GM18861 (cell line): ENCODE results near the gene RBP2.

ENCODE experiments used
- ATAC-seq: cut with Tn5 transposase; IDR thresholded peaks from one replicate; pipeline ENCODE4 v1.9.1; 2021; ENCODE audit not compliant: unreplicated experiment

RBP2 gene

GRCh38 chr3:139482206-139482605 is 5.9 kb upstream of the RBP2 start:
- ATAC-seq: no peak

DNA sequence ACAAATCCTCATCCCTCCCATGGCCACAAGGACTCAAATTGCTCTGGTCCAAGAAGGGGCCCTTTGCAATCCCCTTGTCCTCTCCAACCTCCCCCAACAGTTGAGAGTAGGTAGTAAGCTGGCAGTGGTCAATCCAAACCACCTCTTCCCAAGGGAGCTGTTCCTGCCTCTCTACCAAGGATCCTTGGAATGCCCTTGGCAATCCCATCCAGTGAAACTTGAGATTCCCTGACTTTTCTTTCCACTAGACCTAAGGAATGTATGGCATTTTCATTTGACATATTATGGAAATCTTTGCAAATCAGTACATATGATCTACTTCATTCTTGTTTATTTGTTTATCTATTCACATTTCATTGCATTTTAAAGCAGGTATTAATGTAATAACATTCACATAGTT is 4.8 kb upstream of the RBP2 start:
- no peak for ATAC-seq

DNA sequence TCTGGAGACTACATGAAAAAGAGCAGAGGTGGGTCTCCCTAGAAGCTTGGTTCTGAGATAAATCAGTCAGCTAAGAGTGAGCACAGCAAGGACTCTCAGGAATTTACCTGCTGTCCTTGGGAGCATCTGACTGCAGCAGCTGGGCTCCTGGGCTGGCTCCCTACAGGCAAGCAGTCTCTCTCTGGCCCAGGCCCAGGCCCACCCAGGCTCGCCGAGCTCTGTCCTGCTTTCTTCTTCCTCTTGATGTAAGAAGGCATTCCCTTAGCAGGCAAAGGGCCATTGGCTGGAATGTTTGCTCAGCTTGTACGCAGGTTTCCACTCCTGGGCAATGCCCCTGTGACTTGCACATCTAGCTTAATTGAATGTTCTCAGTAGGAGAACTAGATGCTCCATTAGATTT is 4.3 kb upstream of the RBP2 start:
- ATAC-seq: no peak

DNA sequence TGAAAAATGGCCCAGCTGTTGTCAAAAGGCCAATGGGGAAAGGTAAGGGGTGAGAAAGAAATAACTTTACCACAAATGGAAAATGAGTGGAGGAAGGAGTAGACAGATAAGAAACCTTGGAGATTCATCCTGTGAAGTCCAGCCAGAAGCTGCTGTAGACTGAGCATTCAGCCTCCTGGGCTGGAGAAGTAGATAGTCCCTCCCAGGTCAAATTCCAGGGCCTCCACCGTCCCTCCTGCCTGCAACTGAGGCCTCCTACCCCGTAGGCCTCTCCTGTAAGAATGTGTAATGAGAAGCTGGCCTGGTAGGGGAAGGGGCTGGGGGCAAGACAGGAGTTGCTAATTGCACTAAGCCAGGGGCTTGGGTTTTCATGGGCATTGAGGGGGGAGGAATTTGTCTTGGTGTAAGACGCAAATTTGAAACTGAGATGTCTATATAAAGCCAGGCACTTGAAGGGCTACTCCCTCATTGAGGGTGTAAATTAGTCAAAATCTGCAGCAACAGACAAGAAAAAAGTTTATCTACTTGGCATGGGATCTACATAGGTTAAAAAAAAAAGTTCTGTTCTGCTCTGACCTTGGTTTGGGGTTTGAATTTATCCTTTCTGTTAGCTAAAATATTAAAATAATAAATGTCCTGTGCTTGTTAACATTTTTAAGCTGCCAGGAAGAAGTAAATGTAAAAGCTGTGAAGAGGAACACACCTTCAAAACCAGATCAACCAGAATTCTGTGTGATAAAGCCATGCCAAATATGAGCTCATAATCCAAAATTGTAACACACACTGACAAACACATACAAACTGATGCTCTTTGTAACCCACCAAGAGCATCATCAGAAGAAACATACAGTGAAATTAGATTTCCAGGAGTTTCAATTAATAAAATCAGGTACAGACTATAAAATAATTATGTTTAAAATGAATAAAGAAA is 1.7 kb upstream of the RBP2 start:
- ATAC-seq: no peak

- ATAC-seq: no peak
These were observed 3.1 kb downstream of the RBP2 start for GRCh38 chr3:139473155-139473771.

GRCh38 chr3:139472380-139473010 is 3.8 kb downstream of the RBP2 start:
- no peak for ATAC-seq

DNA sequence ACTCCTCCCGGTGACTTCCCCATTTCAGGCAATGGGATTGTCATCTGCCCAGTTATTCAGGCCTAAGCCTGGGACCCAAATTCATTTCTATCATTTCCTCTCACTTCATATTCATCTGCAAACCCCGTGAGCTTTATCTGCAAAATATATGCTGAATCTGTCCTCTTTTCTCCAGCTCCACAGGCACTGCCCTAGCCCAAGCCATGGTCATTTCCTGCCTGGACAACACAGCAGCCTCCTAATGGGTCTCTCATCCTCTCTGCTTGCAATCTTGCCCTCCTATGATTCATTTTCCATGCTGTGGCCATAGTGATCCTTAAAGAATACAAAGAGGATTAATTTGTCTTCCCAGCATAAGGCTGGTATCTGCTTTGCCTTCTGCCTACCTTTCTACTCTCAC is 6.1 kb downstream of the RBP2 start:
- no peak for ATAC-seq

DNA sequence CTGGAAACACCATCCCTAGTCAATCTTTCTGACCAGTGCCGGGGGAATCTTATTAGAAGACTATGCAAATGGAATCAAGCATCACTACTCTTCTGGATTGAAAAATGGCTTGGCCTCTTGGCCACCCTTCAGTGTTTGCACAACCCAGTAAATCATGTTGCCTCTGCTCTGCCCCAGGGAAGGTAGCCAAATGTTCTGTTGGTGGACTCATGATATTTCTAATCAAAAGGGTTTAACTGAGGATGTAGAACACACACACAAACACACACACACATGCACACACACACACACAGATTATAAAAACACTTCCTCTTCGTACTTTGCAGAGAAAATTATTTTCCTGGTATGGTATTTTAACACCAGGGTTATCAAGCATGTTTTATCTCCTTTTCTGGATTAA is 7.9 kb downstream of the RBP2 start:
- no peak for ATAC-seq

GRCh38 chr3:139466360-139466759 is 10.0 kb downstream of the RBP2 start:
- no peak for ATAC-seq

DNA sequence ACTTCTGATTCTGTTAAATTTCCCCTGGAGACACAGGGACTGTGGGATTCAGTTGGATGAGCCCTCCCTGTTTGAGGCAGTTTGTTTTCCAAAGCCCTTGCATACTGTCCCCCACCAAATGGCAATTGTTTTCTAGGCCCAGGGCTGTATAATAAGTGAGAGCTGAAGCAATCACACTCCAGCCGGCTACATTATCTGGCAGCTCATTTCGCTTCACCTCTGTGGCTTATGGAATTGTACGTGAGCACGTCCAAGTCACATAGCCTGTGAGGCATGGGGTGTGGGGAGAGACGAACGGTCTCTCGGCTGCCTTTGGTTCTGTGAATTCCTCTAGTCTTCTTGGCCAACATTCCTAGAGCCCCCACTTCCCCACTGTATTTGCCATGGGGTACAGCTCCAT is 10.7 kb downstream of the RBP2 start:
- no peak for ATAC-seq

DNA sequence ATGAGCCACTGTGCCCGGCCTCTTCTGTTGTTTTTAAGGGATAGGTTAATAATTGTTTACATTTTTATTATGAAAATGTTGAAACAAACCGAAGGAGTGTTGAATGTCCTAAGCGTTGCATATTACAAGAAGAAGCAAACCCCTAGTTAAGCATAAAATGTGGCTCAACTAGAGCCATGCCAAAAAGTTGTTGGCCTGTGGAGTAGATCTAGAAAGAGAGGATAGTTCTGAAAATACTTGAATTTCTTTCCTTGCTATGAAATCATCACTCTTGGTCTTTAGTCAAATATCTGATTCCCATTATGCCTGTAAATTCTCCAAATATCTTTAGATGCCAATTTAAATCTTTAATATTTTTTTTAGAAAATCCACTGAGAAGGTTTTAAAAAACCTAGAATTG is 12.8 kb downstream of the RBP2 start:
- no peak for ATAC-seq

- ATAC-seq: no peak
These were observed 15.8 kb downstream of the RBP2 start for GRCh38 chr3:139460529-139460928.

DNA sequence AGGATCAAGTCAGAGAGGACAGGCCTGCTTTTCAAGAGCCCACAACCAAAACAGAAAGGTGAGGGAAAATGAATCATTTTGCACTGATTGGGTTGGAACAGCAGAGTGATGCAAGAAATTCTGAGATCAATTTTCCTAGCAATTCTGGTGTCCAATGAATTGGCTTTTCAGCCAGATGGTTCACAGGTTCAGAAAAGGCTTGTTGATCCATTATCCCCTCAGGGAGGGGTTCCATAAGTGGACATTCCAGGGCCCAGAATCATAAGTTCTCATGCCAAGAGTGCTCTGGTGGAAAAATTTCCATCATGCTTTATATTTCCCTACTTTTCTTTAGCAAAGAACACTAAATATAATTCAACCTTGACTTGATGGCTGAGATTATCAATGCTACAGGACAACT is 16.2 kb downstream of the RBP2 start:
- ATAC-seq: no peak

DNA sequence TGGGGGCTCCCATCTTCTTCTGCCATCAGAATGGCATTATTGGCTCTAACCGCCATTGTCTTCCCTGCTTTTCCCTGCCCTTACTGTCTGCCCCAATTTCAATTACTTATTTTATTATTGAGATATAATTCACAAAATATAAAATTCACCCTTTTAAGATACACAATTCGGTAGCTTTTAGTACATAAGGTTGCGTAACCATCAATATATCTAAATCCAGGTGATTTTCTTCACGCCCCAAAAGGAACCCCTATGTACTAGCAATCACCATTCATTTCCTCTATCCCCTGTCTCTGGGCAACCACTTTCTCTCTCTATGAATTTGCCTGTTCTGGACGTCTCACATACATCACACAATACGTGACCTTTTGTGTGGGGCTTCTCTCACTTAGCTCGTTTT is 18.0 kb downstream of the RBP2 start:
- no peak for ATAC-seq

DNA sequence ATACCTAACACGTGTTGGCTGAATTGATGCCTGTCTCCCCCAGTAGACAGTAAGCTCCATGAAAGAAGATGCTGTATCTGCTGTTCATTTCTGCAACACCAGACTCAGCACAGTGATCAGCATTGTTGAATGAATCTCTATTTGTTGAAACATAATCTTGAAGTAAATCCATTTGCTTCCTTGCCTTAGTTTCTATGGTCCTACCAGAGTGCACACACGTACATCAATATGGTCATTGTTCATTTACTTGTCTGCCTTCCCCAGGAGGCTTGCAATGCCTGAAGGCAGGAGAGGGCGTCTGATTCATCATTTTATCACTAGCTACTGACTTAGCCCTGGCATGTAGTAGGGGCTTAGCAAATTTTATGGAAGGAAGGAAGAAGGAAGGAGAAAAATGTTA is 19.2 kb downstream of the RBP2 start:
- no peak for ATAC-seq

GRCh38 chr3:139456386-139456785 is 19.9 kb downstream of the RBP2 start:
- ATAC-seq: no peak

GRCh38 chr3:139455855-139456254 is 20.5 kb downstream of the RBP2 start:
- ATAC-seq: no peak

- no peak for ATAC-seq
These were observed 21.1 kb downstream of the RBP2 start for GRCh38 chr3:139455206-139455605.

DNA sequence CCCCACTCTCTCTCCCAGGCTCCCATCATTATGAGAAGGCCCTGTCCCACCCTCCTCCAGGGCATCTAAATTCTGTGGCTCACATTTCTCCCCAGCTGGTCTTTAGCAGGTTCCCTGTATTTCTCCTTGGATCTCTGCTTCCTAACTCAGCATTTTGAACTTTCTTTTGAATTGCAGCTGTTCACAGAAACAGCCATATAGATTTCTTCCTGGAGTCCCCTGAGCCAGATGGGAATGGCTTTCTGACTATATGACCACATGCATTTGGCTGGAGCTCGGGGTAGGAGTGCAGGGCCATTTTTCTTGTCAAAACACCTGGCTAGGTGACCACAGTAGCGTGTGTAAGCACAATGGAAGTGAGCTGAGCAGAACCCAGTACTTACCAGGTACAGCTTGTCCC is 22.0 kb downstream of the RBP2 start:
- ATAC-seq: no peak

DNA sequence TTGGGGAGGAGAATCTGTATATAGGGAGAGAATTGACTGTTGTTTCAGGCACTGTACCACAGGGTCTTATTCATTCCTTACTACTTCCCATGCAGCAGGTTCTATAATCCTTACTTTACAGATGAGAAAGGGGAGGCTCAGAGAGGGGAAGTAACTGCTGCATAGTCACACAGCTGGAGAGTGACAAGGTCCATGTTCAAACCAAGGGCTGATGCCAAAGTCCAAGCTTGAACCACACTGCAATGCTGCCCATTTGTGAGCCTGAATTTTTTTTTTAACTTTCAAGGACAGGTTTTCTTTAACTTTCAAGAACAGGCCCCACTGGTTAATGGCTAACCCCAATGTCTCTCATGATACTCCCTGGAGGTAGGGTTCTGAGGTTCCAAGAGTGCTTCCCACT is 26.2 kb downstream of the RBP2 start:
- no peak for ATAC-seq

DNA sequence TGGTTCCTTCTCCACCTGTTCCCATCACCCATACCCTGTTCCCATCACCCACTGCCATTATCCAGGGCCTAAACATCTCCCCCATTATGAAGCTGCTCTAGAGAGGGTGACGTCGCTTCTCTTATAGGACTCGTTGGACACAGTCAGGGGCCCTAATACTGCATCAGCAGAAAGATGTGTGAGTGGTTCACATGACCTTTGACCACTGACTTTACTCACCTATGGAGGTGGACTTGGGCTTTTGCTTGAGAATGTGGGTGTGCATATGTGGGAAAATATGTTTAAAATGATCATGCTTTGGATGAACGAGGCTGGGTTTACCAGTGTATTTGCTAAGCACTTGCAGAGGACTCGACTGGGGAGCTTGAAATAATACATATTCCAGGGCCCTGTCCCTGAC is 26.8 kb downstream of the RBP2 start:
- no peak for ATAC-seq

DNA sequence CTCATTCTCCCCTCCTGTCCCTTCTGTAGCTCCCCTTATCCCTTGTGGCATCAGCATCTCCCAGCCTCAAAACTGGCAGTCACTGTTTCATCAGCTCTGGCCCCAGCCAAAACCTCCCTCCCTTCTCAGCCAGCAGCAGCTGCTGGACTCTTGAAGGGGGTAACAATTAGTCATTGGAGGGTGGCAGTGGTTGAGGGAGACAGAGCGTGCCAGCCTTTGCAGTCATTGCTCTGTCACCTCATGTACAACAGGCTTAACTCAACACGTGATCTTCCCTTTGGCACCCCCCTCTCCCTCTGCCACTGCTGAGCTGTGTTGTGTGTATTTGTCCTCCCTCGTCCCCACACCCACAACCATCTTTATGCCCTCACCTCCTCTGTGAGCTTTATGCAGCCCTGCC is 28.2 kb downstream of the RBP2 start:
- ATAC-seq: no peak
